ENCODE data around the gene L3MBTL4. TPM values are rescaled to one million over a fixed set of nuclear protein-coding genes. Genes with fewer than 3 reads are reported as not detected.
"Not testable (repeated sequence)": the region's sequence is repeated elsewhere in the genome, so short reads cannot be mapped to it uniquely, and the experiment has no call there.

The L3MBTL4 gene
- total and polyA plus RNA-seq, 5 donors: 4.9 to 36.9 (median 31.4) TPM

- H3K27me3 ChIP-seq (ENCODE audit: control insufficient read depth, insufficient read depth): no peaks in the 10 kb centered on the region
- DNase-seq (no peak), ATAC-seq (no peak)
- WGBS: 82% methylated on average over 8 of the region's 8 CpGs
- intact Hi-C loops (cut with DNase I): no loop called here
- H3K9me3 ChIP-seq (ENCODE audit: control insufficient read depth, low read length): no peaks in the 10 kb centered on the region
- no peak overlapping the region for H3K27ac ChIP-seq (ENCODE audit: low read length)
- no peaks in the 10 kb centered on the region for H3K4me1 ChIP-seq (ENCODE audit: control insufficient read depth, insufficient read depth, low read length)
- H3K4me3 ChIP-seq (ENCODE audit: low read length): no peak overlapping the region
Observed at GRCh38 chr18:6270771-6271216, 143.9 kb downstream of the L3MBTL4 start.

GRCh38 chr18:6269660-6270332 lies 144.9 kb downstream of the L3MBTL4 start:
- WGBS: 84% methylated on average over 12 of the region's 12 CpGs
- H3K27me3 ChIP-seq (ENCODE audit: control insufficient read depth, insufficient read depth): no peaks in the 10 kb centered on the region
- H3K27ac ChIP-seq (ENCODE audit: low read length): no peak overlapping the region
- H3K4me1 ChIP-seq (ENCODE audit: control insufficient read depth, insufficient read depth, low read length): no peaks in the 10 kb centered on the region
- ATAC-seq (no peak), DNase-seq (no peak)
- no peak overlapping the region for H3K4me3 ChIP-seq (ENCODE audit: low read length)
- intact Hi-C loops (cut with DNase I): no loop called here
- H3K9me3 ChIP-seq (ENCODE audit: control insufficient read depth, low read length): no peaks in the 10 kb centered on the region

GRCh38 chr18:6266212-6266611 lies 148.5 kb downstream of the L3MBTL4 start:
- ATAC-seq (no peak), DNase-seq (no peak)
- intact Hi-C loops (cut with DNase I): no loop called here
- Histone ChIP-seq H3K9me3 (ENCODE audit: control insufficient read depth, low read length) (no peaks in the 10 kb centered on the region), H3K27me3 (ENCODE audit: control insufficient read depth, insufficient read depth) (no peaks in the 10 kb centered on the region), H3K4me3 (ENCODE audit: low read length) (no peak overlapping the region), H3K4me1 (ENCODE audit: control insufficient read depth, insufficient read depth, low read length) (no peaks in the 10 kb centered on the region), H3K27ac (ENCODE audit: low read length) (no peak overlapping the region)
- 82% methylated on average over 3 of the region's 3 CpGs for WGBS

GRCh38 chr18:6261938-6262337 lies 152.8 kb downstream of the L3MBTL4 start:
- WGBS: 94% methylated on average over 8 of the region's 8 CpGs
- Histone ChIP-seq H3K27ac (ENCODE audit: low read length) (no peak overlapping the region), H3K9me3 (ENCODE audit: control insufficient read depth, low read length) (no peaks in the 10 kb centered on the region), H3K27me3 (ENCODE audit: control insufficient read depth, insufficient read depth) (no peaks in the 10 kb centered on the region), H3K4me1 (ENCODE audit: control insufficient read depth, insufficient read depth, low read length) (no peaks in the 10 kb centered on the region), H3K4me3 (ENCODE audit: low read length) (no peak overlapping the region)
- intact Hi-C loops (cut with DNase I): no loop called here
- no peak for DNase-seq
- ATAC-seq: no peak

GRCh38 chr18:6259324-6259723 lies 155.4 kb downstream of the L3MBTL4 start:
- intact Hi-C loops (cut with DNase I); H3K27ac ChIP-seq (ENCODE audit: low read length); H3K9me3 ChIP-seq (ENCODE audit: control insufficient read depth, low read length); H3K4me3 ChIP-seq (ENCODE audit: low read length); DNase-seq; H3K27me3 ChIP-seq (ENCODE audit: control insufficient read depth, insufficient read depth); H3K4me1 ChIP-seq (ENCODE audit: control insufficient read depth, insufficient read depth, low read length); ATAC-seq: not testable (repeated sequence)
- 85% methylated on average over 1 of the region's 1 CpG for WGBS

GRCh38 chr18:6257950-6258349 lies 156.8 kb downstream of the L3MBTL4 start:
- no peak for DNase-seq
- no peaks in the 10 kb centered on the region for H3K9me3 ChIP-seq (ENCODE audit: control insufficient read depth, low read length)
- no peaks in the 10 kb centered on the region for H3K27me3 ChIP-seq (ENCODE audit: control insufficient read depth, insufficient read depth)
- no peak overlapping the region for H3K4me3 ChIP-seq (ENCODE audit: low read length)
- intact Hi-C loops (cut with DNase I): no loop called here
- 91% methylated on average over 3 of the region's 3 CpGs for WGBS
- no peak for ATAC-seq
- no peaks in the 10 kb centered on the region for H3K4me1 ChIP-seq (ENCODE audit: control insufficient read depth, insufficient read depth, low read length)
- H3K27ac ChIP-seq (ENCODE audit: low read length): no peak overlapping the region

GRCh38 chr18:6256521-6256920 lies 158.2 kb downstream of the L3MBTL4 start:
- peak in 1 of 3 donors; percentile 52 for DNase-seq
- ATAC-seq: peak; percentile 49 to 57
- Histone ChIP-seq H3K4me3 (ENCODE audit: low read length) (no peak overlapping the region), H3K27ac (ENCODE audit: low read length) (no peak overlapping the region), H3K4me1 (ENCODE audit: control insufficient read depth, insufficient read depth, low read length) (no peaks in the 10 kb centered on the region), H3K9me3 (ENCODE audit: control insufficient read depth, low read length) (no peaks in the 10 kb centered on the region), H3K27me3 (ENCODE audit: control insufficient read depth, insufficient read depth) (no peaks in the 10 kb centered on the region)
- WGBS: 45% methylated on average over 10 of the region's 10 CpGs
- intact Hi-C loops (cut with DNase I): no loop called here

GRCh38 chr18:6255886-6256285 lies 158.8 kb downstream of the L3MBTL4 start:
- Histone ChIP-seq H3K9me3 (ENCODE audit: control insufficient read depth, low read length) (no peaks in the 10 kb centered on the region), H3K4me1 (ENCODE audit: control insufficient read depth, insufficient read depth, low read length) (no peaks in the 10 kb centered on the region), H3K27me3 (ENCODE audit: control insufficient read depth, insufficient read depth) (no peaks in the 10 kb centered on the region), H3K27ac (ENCODE audit: low read length) (no peak overlapping the region), H3K4me3 (ENCODE audit: low read length) (no peak overlapping the region)
- 75% methylated on average over 1 of the region's 1 CpG for WGBS
- intact Hi-C loops (cut with DNase I): no loop called here
- DNase-seq (no peak), ATAC-seq (no peak)

GRCh38 chr18:6255116-6255705 lies 159.5 kb downstream of the L3MBTL4 start:
- Histone ChIP-seq H3K27ac (ENCODE audit: low read length) (peak overlapping the region; percentile 72), H3K4me1 (ENCODE audit: control insufficient read depth, insufficient read depth, low read length) (no peaks in the 10 kb centered on the region), H3K4me3 (ENCODE audit: low read length) (peak overlapping the region; percentile 46), H3K9me3 (ENCODE audit: control insufficient read depth, low read length) (no peaks in the 10 kb centered on the region), H3K27me3 (ENCODE audit: control insufficient read depth, insufficient read depth) (no peaks in the 10 kb centered on the region)
- WGBS: 10% methylated on average over 4 of the region's 4 CpGs
- ATAC-seq: peak; percentile 64 to 77
- intact Hi-C loops (cut with DNase I): no loop called here
- no peak for DNase-seq

GRCh38 chr18:6254456-6254855 lies 160.3 kb downstream of the L3MBTL4 start:
- no peaks in the 10 kb centered on the region for H3K9me3 ChIP-seq (ENCODE audit: control insufficient read depth, low read length)
- DNase-seq (no peak), ATAC-seq (no peak)
- intact Hi-C loops (cut with DNase I): no loop called here
- H3K27me3 ChIP-seq (ENCODE audit: control insufficient read depth, insufficient read depth): no peaks in the 10 kb centered on the region
- H3K4me3 ChIP-seq (ENCODE audit: low read length): peak overlapping the region; percentile 46
- no peaks in the 10 kb centered on the region for H3K4me1 ChIP-seq (ENCODE audit: control insufficient read depth, insufficient read depth, low read length)
- H3K27ac ChIP-seq (ENCODE audit: low read length): no peak overlapping the region

- no peak for ATAC-seq
- no peak overlapping the region for H3K4me3 ChIP-seq (ENCODE audit: low read length)
- H3K9me3 ChIP-seq (ENCODE audit: control insufficient read depth, low read length): no peaks in the 10 kb centered on the region
- DNase-seq: no peak
- no peaks in the 10 kb centered on the region for H3K4me1 ChIP-seq (ENCODE audit: control insufficient read depth, insufficient read depth, low read length)
- WGBS: 97% methylated on average over 4 of the region's 4 CpGs
- intact Hi-C loops (cut with DNase I): no loop called here
- no peaks in the 10 kb centered on the region for H3K27me3 ChIP-seq (ENCODE audit: control insufficient read depth, insufficient read depth)
- no peak overlapping the region for H3K27ac ChIP-seq (ENCODE audit: low read length)
Observed at GRCh38 chr18:6251084-6251483, 163.6 kb downstream of the L3MBTL4 start.
